H9 (cell line): ENCODE data around the gene SLCO3A1. TPM values are rescaled to one million over a fixed set of nuclear protein-coding genes. Genes with fewer than 3 reads are reported as not detected.

Experiments
- DNase-seq: peaks from one replicate; pipeline ENCODE4 v3.0.0-alpha.2; 2017
- H2AFZ ChIP-seq: one replicate; pipeline ENCODE4 v1.6.1; 2013; ENCODE audit warnings: mild to moderate bottlenecking, low read length, control low read depth, moderate library complexity
- H2AK5ac ChIP-seq: 2 replicates; pipeline ENCODE4 v1.6.1; 2013; ENCODE audit warnings: low read length, control low read depth, mixed read lengths; ENCODE audit not compliant: insufficient read length
- H2BK120ac ChIP-seq: one replicate; pipeline ENCODE4 v1.6.1; 2013; ENCODE audit warnings: low read depth, mild to moderate bottlenecking, low read length, control low read depth, inconsistent platforms; ENCODE audit not compliant: poor library complexity, severe bottlenecking
- H2BK12ac ChIP-seq: 2 replicates; pipeline ENCODE4 v1.6.1; 2013; ENCODE audit warnings: low read length, control low read depth, mixed read lengths, low read depth; ENCODE audit not compliant: insufficient read length
- H2BK15ac ChIP-seq: 2 replicates; pipeline ENCODE4 v1.6.1; 2013; ENCODE audit warnings: low read depth, low read length, control low read depth
- H2BK20ac ChIP-seq: one replicate; pipeline ENCODE4 v1.6.1; 2013; ENCODE audit warnings: low read depth, mild to moderate bottlenecking, low read length, control low read depth, inconsistent platforms; ENCODE audit not compliant: poor library complexity, severe bottlenecking
- H2BK5ac ChIP-seq: 2 replicates; pipeline ENCODE4 v1.6.1; 2013; ENCODE audit warnings: low read length, control low read depth, mixed read lengths; ENCODE audit not compliant: insufficient read length
- H3K14ac ChIP-seq: 2 replicates; pipeline ENCODE4 v1.6.1; 2013; ENCODE audit warnings: low read length, control low read depth; ENCODE audit not compliant: insufficient read depth
- H3K18ac ChIP-seq: 2 replicates; pipeline ENCODE4 v1.6.1; 2013; ENCODE audit warnings: low read depth, mild to moderate bottlenecking, mixed read lengths, low read length, control low read depth; ENCODE audit not compliant: insufficient read length
- H3K23ac ChIP-seq: 2 replicates; pipeline ENCODE4 v1.6.1; 2013; ENCODE audit warnings: low read length, control low read depth, mixed read lengths, low read depth; ENCODE audit not compliant: insufficient read length
- H3K23me2 ChIP-seq: 2 replicates; pipeline ENCODE4 v1.6.1; 2013; ENCODE audit warnings: low read depth, mild to moderate bottlenecking, mixed read lengths, low read length, control low read depth; ENCODE audit not compliant: insufficient read length, poor library complexity, severe bottlenecking
- H3K27ac ChIP-seq: 2 replicates; pipeline ENCODE4 v1.5.1; 2013; ENCODE audit warnings: low read length, control low read depth, mixed read lengths, low read depth; ENCODE audit not compliant: insufficient read length
- H3K27me3 ChIP-seq: 2 replicates; pipeline ENCODE4 v1.6.1; 2013; ENCODE audit warnings: low read length, control low read depth, inconsistent platforms; ENCODE audit not compliant: insufficient read depth
- H3K4ac ChIP-seq: 2 replicates; pipeline ENCODE4 v1.6.1; 2013; ENCODE audit warnings: low read depth, mild to moderate bottlenecking, control low read depth, inconsistent platforms, low read length, moderate library complexity
- H3K4me1 ChIP-seq: 2 replicates; pipeline ENCODE4 v1.6.1; 2013; ENCODE audit warnings: low read length, control low read depth, inconsistent platforms; ENCODE audit not compliant: insufficient read depth
- H3K4me2 ChIP-seq: 2 replicates; pipeline ENCODE4 v1.6.1; 2013; ENCODE audit warnings: low read length, control low read depth, mixed read lengths; ENCODE audit not compliant: insufficient read length, insufficient read depth
- H3K56ac ChIP-seq: 2 replicates; pipeline ENCODE4 v1.6.1; 2013; ENCODE audit warnings: low read depth, mild to moderate bottlenecking, mixed read lengths, low read length, control low read depth; ENCODE audit not compliant: insufficient read length
- H3K79me1 ChIP-seq: 2 replicates; pipeline ENCODE4 v1.6.1; 2013; ENCODE audit warnings: low read depth, mild to moderate bottlenecking, moderate library complexity, low read length, control low read depth, inconsistent platforms; ENCODE audit not compliant: insufficient read depth, poor library complexity, severe bottlenecking
- H3K79me2 ChIP-seq: 2 replicates; pipeline ENCODE4 v1.6.1; 2013; ENCODE audit warnings: low read length, control low read depth, inconsistent platforms; ENCODE audit not compliant: insufficient read depth
- H3K9ac ChIP-seq: 2 replicates; pipeline ENCODE4 v1.6.1; 2013; ENCODE audit warnings: low read length, control low read depth, mixed read lengths; ENCODE audit not compliant: insufficient read length; ENCODE audit errors: extremely low read depth
- H3K9me3 ChIP-seq: one replicate; pipeline ENCODE4 v1.6.1; 2013; ENCODE audit warnings: low read depth, low read length, inconsistent platforms; ENCODE audit not compliant: control insufficient read depth
- H3T11ph ChIP-seq: one replicate; pipeline ENCODE4 v1.6.1; 2013; ENCODE audit warnings: mild to moderate bottlenecking, low read length, control low read depth, inconsistent platforms
- H4K20me1 ChIP-seq: one replicate; pipeline ENCODE4 v1.6.1; 2013; ENCODE audit not compliant: control insufficient read depth, insufficient read length, insufficient read depth
- H4K5ac ChIP-seq: 2 replicates; pipeline ENCODE4 v1.6.1; 2013; ENCODE audit warnings: low read depth, mild to moderate bottlenecking, mixed read lengths, low read length, control low read depth; ENCODE audit not compliant: insufficient read length
- H4K8ac ChIP-seq: replicated peaks from 2 replicates; pipeline ENCODE4 v1.6.1; 2013; ENCODE audit warnings: low read length, control low read depth, mixed read lengths, low read depth; ENCODE audit not compliant: insufficient read length
- H4K91ac ChIP-seq: 2 replicates; pipeline ENCODE4 v1.6.1; 2013; ENCODE audit warnings: low read depth, mild to moderate bottlenecking, moderate library complexity, mixed read lengths, low read length, control low read depth; ENCODE audit not compliant: insufficient read length
- H3K27ac Mint-ChIP-seq, 3 experiments: 2 replicates in 2 of 3; 3 replicates in 1 of 3; pipeline ENCODE4 v1.8.0; 2020 to 2021; ENCODE audit warnings: mixed read lengths in 3 of 3, mild to moderate bottlenecking in 1 of 3, moderate library complexity in 1 of 3
- H3K27me3 Mint-ChIP-seq: 2 replicates; pipeline ENCODE4 v1.8.0; 2021; ENCODE audit warnings: low read depth, mild to moderate bottlenecking, moderate library complexity, mixed read lengths
- H3K36me3 Mint-ChIP-seq, 3 experiments: 2 replicates in 2 of 3; 3 replicates in 1 of 3; pipeline ENCODE4 v1.8.0; 2020 to 2021; ENCODE audit warnings: low read depth in 3 of 3, mixed read lengths in 3 of 3; ENCODE audit not compliant: insufficient read depth in 1 of 3
- H3K4me1 Mint-ChIP-seq, 2 experiments: 2 replicates each; pipeline ENCODE4 v1.8.0; 2020; ENCODE audit warnings: mixed read lengths in 2 of 2
- H3K4me3 Mint-ChIP-seq, 2 experiments: 2 replicates in 1 of 2; 3 replicates in 1 of 2; pipeline ENCODE4 v1.8.0; 2020 to 2021; ENCODE audit warnings: mild to moderate bottlenecking in 2 of 2, mixed read lengths in 2 of 2, moderate library complexity in 1 of 2
- H3K9me3 Mint-ChIP-seq, 2 experiments: 2 replicates in 1 of 2; 3 replicates in 1 of 2; pipeline ENCODE4 v1.8.0; 2020; ENCODE audit warnings: mild to moderate bottlenecking in 2 of 2, mixed read lengths in 2 of 2, moderate library complexity in 1 of 2
- WGBS: extraction: QIAGEN DNeasy Blood & Tissue Kit; methylation state at CpG from one replicate; pipeline ENCODE4 v1.1.7; 2013; ENCODE audit warnings: missing lambda C conversion rate, low lambda C conversion rate, mixed read lengths; ENCODE audit not compliant: insufficient read length; ENCODE audit errors: extremely low coverage; 5-methylcytosine and 5-hydroxymethylcytosine counted together
- total RNA-seq: library from RNA; stranded (reverse); gene quantifications from 2 replicates; pipeline ENCODE4 v1.2.1, GENCODE V29; 2021
- TF ChIP-seq, protein P1 (sequence below): fragments of 200-600 bp; sonication (generic); conservative IDR thresholded peaks from 3 replicates; pipeline ENCODE4 v1.8.0; 2021; ENCODE audit warnings: antibody characterized with exemption, mild to moderate bottlenecking

The SLCO3A1 gene
- total RNA-seq, 1 experiment from 2014 or later: 9.4 TPM

DNA sequence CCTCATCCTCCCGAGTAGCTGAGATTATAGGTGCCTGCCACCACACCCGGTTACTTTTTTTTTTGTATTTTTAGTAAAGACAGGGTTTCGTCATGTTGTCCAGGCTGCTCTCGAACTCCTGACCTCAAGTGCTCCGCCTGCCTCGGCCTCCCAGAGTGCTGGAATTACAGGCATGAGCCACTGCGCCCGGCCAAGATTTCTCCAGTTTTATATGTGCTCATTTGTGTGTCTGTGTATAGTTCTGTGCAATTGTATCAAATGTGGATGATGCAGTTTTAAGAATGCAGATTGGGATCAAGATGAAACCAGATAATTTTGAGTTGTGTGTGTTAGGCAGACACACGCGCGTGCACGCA lies 68.3 kb downstream of the SLCO3A1 start:
- Mint-ChIP-seq H3K27ac (no peak overlapping the region; a peak in 1 of 7 replicates), H3K36me3 (no peaks in the 10 kb centered on the region)

More for the DNA sequence above, 68.3 kb downstream of the SLCO3A1 start:
- Histone ChIP-seq H3K4ac (no peak overlapping the region), H2BK5ac (no peak overlapping the region), H4K20me1 (no peaks in the 10 kb centered on the region), H3K4me1 (peaks cover 6% of the 10 kb centered on the region; the same call in 1 of the 2 replicates), H3K4me2 (no peak overlapping the region), H3K18ac (no peak overlapping the region), H3K9ac (no peak overlapping the region), H3K9me3 (no peaks in the 10 kb centered on the region), H3K23me2 (no peaks in the 10 kb centered on the region), H4K5ac (no peak overlapping the region), H3T11ph (no peak overlapping the region), H3K79me1 (no peaks in the 10 kb centered on the region), H2BK20ac (no peak overlapping the region), H2BK120ac (no peak overlapping the region), H2BK12ac (no peak overlapping the region), H4K8ac (no peak overlapping the region), H2AK5ac (no peak overlapping the region), H4K91ac (no peak overlapping the region), H3K23ac (no peak overlapping the region), H2BK15ac (no peak overlapping the region), H3K56ac (no peak overlapping the region), H3K79me2 (peaks cover 2% of the 10 kb centered on the region; the same call in 1 of the 2 replicates), H3K27me3 (no peaks in the 10 kb centered on the region), H3K27ac (no peak overlapping the region), H3K14ac (no peak overlapping the region), H2AFZ (no peak overlapping the region)
- WGBS: no CpG with 5 or more reads among the region's 12 CpGs
- no peak for DNase-seq
- TF ChIP-seq, protein P1, sequence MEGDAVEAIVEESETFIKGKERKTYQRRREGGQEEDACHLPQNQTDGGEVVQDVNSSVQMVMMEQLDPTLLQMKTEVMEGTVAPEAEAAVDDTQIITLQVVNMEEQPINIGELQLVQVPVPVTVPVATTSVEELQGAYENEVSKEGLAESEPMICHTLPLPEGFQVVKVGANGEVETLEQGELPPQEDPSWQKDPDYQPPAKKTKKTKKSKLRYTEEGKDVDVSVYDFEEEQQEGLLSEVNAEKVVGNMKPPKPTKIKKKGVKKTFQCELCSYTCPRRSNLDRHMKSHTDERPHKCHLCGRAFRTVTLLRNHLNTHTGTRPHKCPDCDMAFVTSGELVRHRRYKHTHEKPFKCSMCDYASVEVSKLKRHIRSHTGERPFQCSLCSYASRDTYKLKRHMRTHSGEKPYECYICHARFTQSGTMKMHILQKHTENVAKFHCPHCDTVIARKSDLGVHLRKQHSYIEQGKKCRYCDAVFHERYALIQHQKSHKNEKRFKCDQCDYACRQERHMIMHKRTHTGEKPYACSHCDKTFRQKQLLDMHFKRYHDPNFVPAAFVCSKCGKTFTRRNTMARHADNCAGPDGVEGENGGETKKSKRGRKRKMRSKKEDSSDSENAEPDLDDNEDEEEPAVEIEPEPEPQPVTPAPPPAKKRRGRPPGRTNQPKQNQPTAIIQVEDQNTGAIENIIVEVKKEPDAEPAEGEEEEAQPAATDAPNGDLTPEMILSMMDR: no peak
- H3K4me1 Mint-ChIP-seq: peaks cover 18 to 37% of the 10 kb centered on the region in 2 experiments
- no peak overlapping the region for H3K4me3 Mint-ChIP-seq
- H3K9me3 Mint-ChIP-seq: no peaks in the 10 kb centered on the region
- no peaks in the 10 kb centered on the region for H3K27me3 Mint-ChIP-seq
